NCI-H226 (cell line): ENCODE measurements around the gene DUSP11.

ENCODE experiments used
- DNase-seq: peaks from one replicate; pipeline ENCODE4 v3.0.0-alpha.2; 2015

The DUSP11 gene

GRCh38 chr2:73716543-73717250, 63.2 kb downstream of the DUSP11 start:
- peak; percentile 28 for DNase-seq

GRCh38 chr2:73714091-73714490, 65.8 kb downstream of the DUSP11 start:
- DNase-seq, result no peak
